Uterus (tissue), 2 donors: ENCODE measurements around the gene TRAF6.

Experiments
- CTCF ChIP-seq, 4 experiments: fragments of 200-600 bp in 2 of 4; fragments of 450-650 bp in 2 of 4; sonication (generic) in 2 of 4; IDR thresholded peaks; one replicate each; pipeline ENCODE4 v1.5.1; 2016 to 2019; ENCODE audit warnings: antibody characterized with exemption in 4 of 4, mild to moderate bottlenecking in 2 of 4, moderate library complexity in 1 of 4
- POLR2A ChIP-seq, 2 donors: fragments of 450-650 bp; IDR thresholded peaks; one replicate each; pipeline ENCODE4 v1.6.1; 2016; ENCODE audit warnings: antibody characterized with exemption in 2 of 2, mild to moderate bottlenecking in 1 of 2, moderate library complexity in 1 of 2

DNA sequence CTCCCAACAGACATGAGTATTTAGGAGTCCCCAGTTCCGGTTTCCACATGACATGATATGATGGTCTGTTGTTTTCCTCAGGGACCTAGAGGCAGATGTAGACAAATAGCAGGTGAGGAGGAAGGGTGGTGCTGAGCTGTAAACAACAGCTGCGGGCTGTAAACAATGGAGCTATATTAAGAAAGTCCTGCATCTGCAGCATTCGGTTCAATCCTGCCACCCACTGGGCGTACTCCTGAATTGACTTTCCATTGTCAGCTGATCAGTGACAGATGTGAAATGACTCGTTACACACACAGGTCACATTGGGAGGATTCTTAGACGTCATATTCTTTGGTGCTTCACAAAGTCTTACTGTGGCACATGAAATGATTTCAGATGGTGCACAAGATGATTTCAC is 30.9 kb upstream of the TRAF6 start:
- TF ChIP-seq CTCF (IDR thresholded peaks at IDR 0.05) (peak in 2 of 4 experiments; percentile 4 to 5), POLR2A (IDR thresholded peaks at IDR 0.05) (no peak)
